ENCODE measurements around the gene ZDHHC14.
"Not testable (repeated sequence)": the region's sequence is repeated elsewhere in the genome, so short reads cannot be mapped to it uniquely, and the experiment has no call there.

- TF ChIP-seq POLR2AphosphoS5, POLR2A (IDR thresholded peaks at IDR 0.05): not testable (repeated sequence)
Measured at GRCh38 chr6:157720964-157721363, 340.0 kb downstream of the ZDHHC14 start.
